Measurements from ENCODE around the gene P2RX7.

The P2RX7 gene

GRCh38 chr12:121165316-121165715 lies 32.6 kb downstream of the P2RX7 start:
- ChIA-PET POLR2A (no interaction called here), CTCF (no interaction called here)
- no peak for TF ChIP-seq CTCF (IDR thresholded peaks at IDR 0.05; ENCODE audit: control extremely low read depth, extremely low read depth, low read depth, missing control alignments)
- no peak for DNase-seq (ENCODE audit: extremely low spot score)

- ChIA-PET CTCF (interaction anchor here (0.6 to 0.7 kb wide), 2 partner anchors 10 to 861 kb away, joined by 3 read pairs; no protein-coding TSS in a partner anchor), POLR2A (no interaction called here)
- no peak for TF ChIP-seq CTCF (IDR thresholded peaks at IDR 0.05; ENCODE audit: control extremely low read depth, extremely low read depth, low read depth, missing control alignments)
- DNase-seq (ENCODE audit: extremely low spot score): no peak
Measured at GRCh38 chr12:121166356-121166755, 33.7 kb downstream of the P2RX7 start.

- DNase-seq (ENCODE audit: extremely low spot score): no peak
- ChIA-PET POLR2A (no interaction called here), CTCF (no interaction called here)
- no peak for TF ChIP-seq CTCF (IDR thresholded peaks at IDR 0.05; ENCODE audit: control extremely low read depth, extremely low read depth, low read depth, missing control alignments)
Measured at GRCh38 chr12:121167232-121167820, 34.6 kb downstream of the P2RX7 start.

- no peak for TF ChIP-seq CTCF (IDR thresholded peaks at IDR 0.05; ENCODE audit: control extremely low read depth, extremely low read depth, low read depth, missing control alignments)
- DNase-seq (ENCODE audit: extremely low spot score): no peak
- ChIA-PET POLR2A (no interaction called here), CTCF (no interaction called here)
Measured at GRCh38 chr12:121167951-121168350, 35.3 kb downstream of the P2RX7 start.

DNA sequence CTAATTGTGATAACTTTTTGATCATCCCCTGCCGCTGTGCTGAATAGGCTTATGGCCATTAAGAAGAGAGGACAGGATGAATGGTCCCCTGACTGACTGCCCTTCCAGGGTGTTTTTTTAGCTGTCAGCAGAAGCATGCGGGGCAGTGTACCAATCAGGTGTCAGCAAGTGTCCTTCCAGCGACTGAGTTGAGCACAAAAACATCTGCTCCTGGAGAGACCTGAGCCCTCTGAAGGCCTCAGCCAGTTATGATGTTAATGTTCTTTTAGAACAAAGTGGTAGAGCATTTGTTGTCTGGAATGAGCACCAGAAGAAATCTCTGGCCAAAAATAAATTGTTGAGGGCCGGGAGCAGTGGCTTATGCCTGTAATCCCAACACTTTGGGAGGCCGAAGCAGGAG lies 37.5 kb downstream of the P2RX7 start:
- POLR2A ChIA-PET: no interaction called here
- CTCF ChIA-PET: no interaction called here
- no peak for DNase-seq (ENCODE audit: extremely low spot score)
- no peak for TF ChIP-seq CTCF (IDR thresholded peaks at IDR 0.05; ENCODE audit: control extremely low read depth, extremely low read depth, low read depth, missing control alignments)

DNA sequence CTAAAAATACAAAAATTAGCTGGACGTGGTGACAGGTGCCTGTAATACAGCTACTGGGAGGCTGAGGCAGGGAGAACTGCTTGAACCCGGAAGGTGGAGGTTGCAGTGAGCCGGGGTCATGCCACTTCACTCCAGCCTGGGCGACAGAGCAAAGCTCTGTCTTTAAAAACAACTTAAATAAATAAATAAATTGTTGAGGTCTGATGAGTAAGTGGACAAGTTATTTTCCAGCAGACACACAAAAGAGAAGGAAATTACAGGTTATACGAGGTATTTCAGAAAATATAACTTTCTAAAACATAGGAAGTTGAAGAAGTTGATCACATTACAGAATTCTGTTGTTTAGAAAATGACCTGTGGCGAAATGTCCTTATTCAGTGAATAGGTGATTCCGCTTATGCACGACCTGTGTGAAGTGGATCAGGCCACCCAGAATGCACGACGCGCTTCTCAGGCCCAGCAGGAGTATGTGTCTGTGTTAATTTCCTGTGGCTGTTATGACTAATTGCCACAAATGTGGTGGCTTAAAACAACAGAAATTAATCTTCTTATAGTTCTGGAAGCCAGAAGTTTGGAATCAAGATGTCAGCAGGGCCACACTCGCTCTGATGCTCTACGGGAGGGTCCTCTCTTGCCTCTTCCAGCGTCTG lies 38.1 kb downstream of the P2RX7 start:
- no peak for TF ChIP-seq CTCF (IDR thresholded peaks at IDR 0.05; ENCODE audit: control extremely low read depth, extremely low read depth, low read depth, missing control alignments)

More for the DNA sequence above, 38.1 kb downstream of the P2RX7 start:
- ChIA-PET CTCF (no interaction called here), POLR2A (no interaction called here)
- no peak for DNase-seq (ENCODE audit: extremely low spot score)
